HCT116 (cell line): Measurements from ENCODE around the gene UBL5.

Source experiments
- CBX3 ChIP-seq: IDR thresholded peaks from 2 replicates; pipeline ENCODE4 v1.6.1; 2012; ENCODE audit warnings: low read depth
- EGR1 ChIP-seq: IDR thresholded peaks from 2 replicates; pipeline ENCODE4 v1.6.1; 2012; ENCODE audit warnings: low read depth
- ELF1 ChIP-seq: IDR thresholded peaks from 2 replicates; pipeline ENCODE4 v1.6.1; 2012; ENCODE audit warnings: low read depth, borderline replicate concordance
- EZH2phosphoT487 ChIP-seq: fragments of 200-600 bp; IDR thresholded peaks from 2 replicates; pipeline ENCODE4 v1.6.1; 2018; ENCODE audit warnings: antibody characterized with exemption, borderline replicate concordance
- JUND ChIP-seq: IDR thresholded peaks from 2 replicates; pipeline ENCODE4 v1.6.1; 2012
- POLR2A ChIP-seq: IDR thresholded peaks from 2 replicates; pipeline ENCODE4 v1.7.0; 2011; ENCODE audit warnings: borderline replicate concordance; ENCODE audit not compliant: insufficient read depth, insufficient read length; ENCODE audit errors: extremely low read depth
- POLR2AphosphoS5 ChIP-seq: IDR thresholded peaks from 2 replicates; pipeline ENCODE4 v1.6.1; 2011; ENCODE audit warnings: mild to moderate bottlenecking, low read depth, low read length, moderate library complexity
- SP1 ChIP-seq: IDR thresholded peaks from 2 replicates; pipeline ENCODE4 v1.6.1; 2012; ENCODE audit warnings: low read depth
- TF ChIP-seq, protein P1 (sequence below), 3 experiments: fragments of 200-600 bp in 1 of 3; sonication (generic) in 1 of 3; IDR thresholded peaks in 2 of 3; conservative IDR thresholded peaks in 1 of 3; 2 replicates each; pipeline ENCODE4 v1.5.1; 2012 to 2017; ENCODE audit warnings: low read depth in 2 of 3, low read length in 2 of 3, antibody characterized with exemption in 1 of 3, borderline replicate concordance in 1 of 3, control low read depth in 1 of 3, mild to moderate bottlenecking in 1 of 3, mixed read lengths in 1 of 3, mixed run types in 1 of 3, moderate library complexity in 1 of 3; ENCODE audit not compliant: insufficient read depth in 1 of 3
- TF ChIP-seq, protein P2 (sequence below): IDR thresholded peaks from 2 replicates; pipeline ENCODE4 v1.6.1; 2012; ENCODE audit warnings: low read depth

DNA sequence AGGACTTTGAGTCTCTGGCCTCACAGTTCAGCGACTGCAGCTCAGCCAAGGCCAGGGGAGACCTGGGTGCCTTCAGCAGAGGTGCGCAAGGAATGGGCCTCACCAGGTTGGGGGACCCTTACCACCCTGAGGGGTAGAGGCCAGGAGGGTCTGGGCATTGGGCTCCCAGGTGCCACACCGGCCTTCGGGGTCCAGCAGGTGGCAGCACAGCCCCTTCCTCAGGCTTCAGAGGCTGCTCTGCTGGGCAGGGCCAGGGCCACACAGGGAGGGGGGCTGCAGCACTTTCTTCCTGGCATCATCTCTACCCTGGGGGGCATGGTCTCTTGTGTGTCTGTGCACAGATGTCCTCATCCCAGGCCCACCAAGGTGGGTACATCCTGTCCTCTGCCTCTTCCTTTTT, 20.3 kb downstream of the UBL5 start:
- TF ChIP-seq, protein P1, sequence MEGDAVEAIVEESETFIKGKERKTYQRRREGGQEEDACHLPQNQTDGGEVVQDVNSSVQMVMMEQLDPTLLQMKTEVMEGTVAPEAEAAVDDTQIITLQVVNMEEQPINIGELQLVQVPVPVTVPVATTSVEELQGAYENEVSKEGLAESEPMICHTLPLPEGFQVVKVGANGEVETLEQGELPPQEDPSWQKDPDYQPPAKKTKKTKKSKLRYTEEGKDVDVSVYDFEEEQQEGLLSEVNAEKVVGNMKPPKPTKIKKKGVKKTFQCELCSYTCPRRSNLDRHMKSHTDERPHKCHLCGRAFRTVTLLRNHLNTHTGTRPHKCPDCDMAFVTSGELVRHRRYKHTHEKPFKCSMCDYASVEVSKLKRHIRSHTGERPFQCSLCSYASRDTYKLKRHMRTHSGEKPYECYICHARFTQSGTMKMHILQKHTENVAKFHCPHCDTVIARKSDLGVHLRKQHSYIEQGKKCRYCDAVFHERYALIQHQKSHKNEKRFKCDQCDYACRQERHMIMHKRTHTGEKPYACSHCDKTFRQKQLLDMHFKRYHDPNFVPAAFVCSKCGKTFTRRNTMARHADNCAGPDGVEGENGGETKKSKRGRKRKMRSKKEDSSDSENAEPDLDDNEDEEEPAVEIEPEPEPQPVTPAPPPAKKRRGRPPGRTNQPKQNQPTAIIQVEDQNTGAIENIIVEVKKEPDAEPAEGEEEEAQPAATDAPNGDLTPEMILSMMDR (IDR thresholded peaks at IDR 0.05 in 2 of 3, conservative IDR thresholded peaks at IDR 0.05 in 1 of 3; ENCODE audit: borderline replicate concordance in 1 of 3, insufficient read depth in 1 of 3, low read depth in 2 of 3, low read length in 2 of 3) = peak; percentile 64 to 66 (median 64); a peak in 5 of 6 replicates
- TF ChIP-seq EZH2phosphoT487 (no peak), POLR2AphosphoS5 (no peak), JUND (no peak), POLR2A (no peak), EGR1 (no peak), CBX3 (no peak), SP1 (no peak), ELF1 (no peak)
- TF ChIP-seq, protein P2, sequence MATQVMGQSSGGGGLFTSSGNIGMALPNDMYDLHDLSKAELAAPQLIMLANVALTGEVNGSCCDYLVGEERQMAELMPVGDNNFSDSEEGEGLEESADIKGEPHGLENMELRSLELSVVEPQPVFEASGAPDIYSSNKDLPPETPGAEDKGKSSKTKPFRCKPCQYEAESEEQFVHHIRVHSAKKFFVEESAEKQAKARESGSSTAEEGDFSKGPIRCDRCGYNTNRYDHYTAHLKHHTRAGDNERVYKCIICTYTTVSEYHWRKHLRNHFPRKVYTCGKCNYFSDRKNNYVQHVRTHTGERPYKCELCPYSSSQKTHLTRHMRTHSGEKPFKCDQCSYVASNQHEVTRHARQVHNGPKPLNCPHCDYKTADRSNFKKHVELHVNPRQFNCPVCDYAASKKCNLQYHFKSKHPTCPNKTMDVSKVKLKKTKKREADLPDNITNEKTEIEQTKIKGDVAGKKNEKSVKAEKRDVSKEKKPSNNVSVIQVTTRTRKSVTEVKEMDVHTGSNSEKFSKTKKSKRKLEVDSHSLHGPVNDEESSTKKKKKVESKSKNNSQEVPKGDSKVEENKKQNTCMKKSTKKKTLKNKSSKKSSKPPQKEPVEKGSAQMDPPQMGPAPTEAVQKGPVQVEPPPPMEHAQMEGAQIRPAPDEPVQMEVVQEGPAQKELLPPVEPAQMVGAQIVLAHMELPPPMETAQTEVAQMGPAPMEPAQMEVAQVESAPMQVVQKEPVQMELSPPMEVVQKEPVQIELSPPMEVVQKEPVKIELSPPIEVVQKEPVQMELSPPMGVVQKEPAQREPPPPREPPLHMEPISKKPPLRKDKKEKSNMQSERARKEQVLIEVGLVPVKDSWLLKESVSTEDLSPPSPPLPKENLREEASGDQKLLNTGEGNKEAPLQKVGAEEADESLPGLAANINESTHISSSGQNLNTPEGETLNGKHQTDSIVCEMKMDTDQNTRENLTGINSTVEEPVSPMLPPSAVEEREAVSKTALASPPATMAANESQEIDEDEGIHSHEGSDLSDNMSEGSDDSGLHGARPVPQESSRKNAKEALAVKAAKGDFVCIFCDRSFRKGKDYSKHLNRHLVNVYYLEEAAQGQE = no peak
